GM04503 (cell line): ENCODE results near the gene TIAM1.
A peak's percentile ranks its signal among the peaks of the same experiment; 100 is the strongest.

Experiments
- DNase-seq: peaks from one replicate; pipeline ENCODE4 v3.0.0-alpha.2; 2012; ENCODE audit warnings: low read depth

The TIAM1 gene

GRCh38 chr21:31164713-31165694 is 179.1 kb downstream of the TIAM1 start:
- DNase-seq, result no peak

GRCh38 chr21:31162827-31163226 is 181.2 kb downstream of the TIAM1 start:
- no peak for DNase-seq

- no peak for DNase-seq
These were observed 181.9 kb downstream of the TIAM1 start for GRCh38 chr21:31162079-31162699.

- peak; percentile 10 for DNase-seq
These were observed 182.9 kb downstream of the TIAM1 start for GRCh38 chr21:31161157-31161556.

- DNase-seq, result no peak
These were observed 184.3 kb downstream of the TIAM1 start for GRCh38 chr21:31159808-31160207.

- DNase-seq, result no peak
These were observed 185.1 kb downstream of the TIAM1 start for GRCh38 chr21:31158789-31159581.

GRCh38 chr21:31157756-31158155 is 186.3 kb downstream of the TIAM1 start:
- no peak for DNase-seq

GRCh38 chr21:31156662-31157061 is 187.4 kb downstream of the TIAM1 start:
- DNase-seq, result no peak

GRCh38 chr21:31156169-31156568 is 187.9 kb downstream of the TIAM1 start:
- no peak for DNase-seq

GRCh38 chr21:31151156-31152045 is 192.7 kb downstream of the TIAM1 start:
- DNase-seq, result no peak

- DNase-seq, result no peak
These were observed 198.8 kb downstream of the TIAM1 start for GRCh38 chr21:31145274-31145673.

GRCh38 chr21:31143036-31143435 is 201.0 kb downstream of the TIAM1 start:
- no peak for DNase-seq

- no peak for DNase-seq
These were observed 201.5 kb downstream of the TIAM1 start for GRCh38 chr21:31142600-31142999.

GRCh38 chr21:31141389-31142000 is 202.6 kb downstream of the TIAM1 start:
- DNase-seq, result no peak

- DNase-seq, result no peak
These were observed 203.4 kb downstream of the TIAM1 start for GRCh38 chr21:31140676-31141075.

- DNase-seq, result no peak
These were observed 204.0 kb downstream of the TIAM1 start for GRCh38 chr21:31140025-31140424.

- no peak for DNase-seq
These were observed 206.1 kb downstream of the TIAM1 start for GRCh38 chr21:31137960-31138359.

- DNase-seq, result no peak
These were observed 207.2 kb downstream of the TIAM1 start for GRCh38 chr21:31136891-31137290.

- DNase-seq, result no peak
These were observed 208.4 kb downstream of the TIAM1 start for GRCh38 chr21:31135531-31136184.

GRCh38 chr21:31133243-31133830 is 210.7 kb downstream of the TIAM1 start:
- no peak for DNase-seq
